ENCODE results near the gene ATP6AP2. TPM values are rescaled to one million over a fixed set of nuclear protein-coding genes. Genes with fewer than 3 reads are reported as not detected.

The ATP6AP2 gene
- total RNA-seq, 1 experiment from 2014 or later, result 45.5 TPM

DNA sequence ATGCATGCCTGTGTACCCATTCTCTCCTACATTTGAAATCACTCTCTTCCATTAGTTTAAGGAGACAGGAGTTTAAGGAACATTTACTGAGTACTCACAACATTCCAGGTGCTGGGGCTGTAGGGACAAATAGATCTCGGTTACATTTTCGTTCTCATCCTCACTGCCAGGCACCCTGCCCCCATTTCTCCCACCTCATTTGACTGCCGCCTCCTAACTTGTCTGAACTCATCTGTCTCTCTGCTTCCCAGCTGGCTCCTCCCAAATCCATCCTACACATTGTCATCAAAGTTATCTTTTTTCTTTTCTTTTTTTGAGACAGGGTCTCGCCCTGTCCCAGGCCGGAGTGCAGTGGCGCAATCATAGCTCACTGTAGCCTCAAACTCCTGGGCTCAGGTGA lies 22.7 kb downstream of the ATP6AP2 start:
- no TSS peak for BruUV-seq (replicated peaks)
- H3K27ac ChIP-seq, result no peak overlapping the region
- H3F3A ChIP-seq (ENCODE audit: insufficient read depth, low read depth), result no peaks in the 10 kb centered on the region
- H3K79me2 ChIP-seq (ENCODE audit: low read depth), result no peaks in the 10 kb centered on the region
- H4K20me1 ChIP-seq (ENCODE audit: insufficient read depth), result no peaks in the 10 kb centered on the region
- H3K9me2 ChIP-seq (ENCODE audit: insufficient read depth), result no peaks in the 10 kb centered on the region
- no peak for DNase-seq
- H3K36me3 ChIP-seq (ENCODE audit: low read depth), result no peaks in the 10 kb centered on the region
- H2AFZ ChIP-seq, result no peak overlapping the region
- TF ChIP-seq, protein P1, sequence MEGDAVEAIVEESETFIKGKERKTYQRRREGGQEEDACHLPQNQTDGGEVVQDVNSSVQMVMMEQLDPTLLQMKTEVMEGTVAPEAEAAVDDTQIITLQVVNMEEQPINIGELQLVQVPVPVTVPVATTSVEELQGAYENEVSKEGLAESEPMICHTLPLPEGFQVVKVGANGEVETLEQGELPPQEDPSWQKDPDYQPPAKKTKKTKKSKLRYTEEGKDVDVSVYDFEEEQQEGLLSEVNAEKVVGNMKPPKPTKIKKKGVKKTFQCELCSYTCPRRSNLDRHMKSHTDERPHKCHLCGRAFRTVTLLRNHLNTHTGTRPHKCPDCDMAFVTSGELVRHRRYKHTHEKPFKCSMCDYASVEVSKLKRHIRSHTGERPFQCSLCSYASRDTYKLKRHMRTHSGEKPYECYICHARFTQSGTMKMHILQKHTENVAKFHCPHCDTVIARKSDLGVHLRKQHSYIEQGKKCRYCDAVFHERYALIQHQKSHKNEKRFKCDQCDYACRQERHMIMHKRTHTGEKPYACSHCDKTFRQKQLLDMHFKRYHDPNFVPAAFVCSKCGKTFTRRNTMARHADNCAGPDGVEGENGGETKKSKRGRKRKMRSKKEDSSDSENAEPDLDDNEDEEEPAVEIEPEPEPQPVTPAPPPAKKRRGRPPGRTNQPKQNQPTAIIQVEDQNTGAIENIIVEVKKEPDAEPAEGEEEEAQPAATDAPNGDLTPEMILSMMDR (conservative IDR thresholded peaks at IDR 0.05), result no peak
- no peak for TF ChIP-seq EZH2 (IDR thresholded peaks at IDR 0.05; ENCODE audit: low read depth)
- no peaks in the 10 kb centered on the region for H3K4me1 ChIP-seq (replicated peaks; ENCODE audit: insufficient read depth)
- no peak overlapping the region for H3K4me3 ChIP-seq
- CTCF ChIA-PET, result no interaction called here
- POLR2A ChIA-PET (ENCODE audit: unreplicated experiment), result no interaction called here
- H3K9me3 ChIP-seq (ENCODE audit: insufficient read depth, low read depth), result no peaks in the 10 kb centered on the region
- H3K27me3 ChIP-seq (ENCODE audit: insufficient read depth, low read depth), result no peaks in the 10 kb centered on the region
- no peak overlapping the region for H3K4me2 ChIP-seq
- intact Hi-C loops (cut with micrococcal nuclease; ENCODE audit: unreplicated experiment), result no loop called here

DNA sequence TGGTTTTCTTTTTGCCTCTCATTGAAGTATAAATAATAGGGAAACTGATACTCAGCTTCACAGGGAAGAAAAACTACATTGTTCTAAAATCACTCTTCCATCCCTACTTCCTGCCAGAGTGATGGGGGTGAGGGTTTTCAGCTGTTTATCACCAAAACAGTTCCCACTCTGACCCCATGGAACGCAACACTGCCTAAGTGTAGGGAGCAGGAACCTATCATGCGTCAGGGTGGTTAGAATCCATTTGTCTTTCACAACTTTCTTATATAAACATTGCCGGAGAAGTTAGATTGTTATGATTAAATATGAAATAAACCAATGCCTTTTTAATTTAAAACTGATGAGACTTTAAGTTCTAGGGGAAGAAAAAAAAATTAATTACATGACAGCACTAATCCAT lies 26.6 kb downstream of the ATP6AP2 start:
- Histone ChIP-seq H2AFZ (no peak overlapping the region), H3K27me3 (ENCODE audit: insufficient read depth, low read depth) (no peaks in the 10 kb centered on the region), H3F3A (ENCODE audit: insufficient read depth, low read depth) (no peaks in the 10 kb centered on the region), H3K9me3 (ENCODE audit: insufficient read depth, low read depth) (no peaks in the 10 kb centered on the region), H3K4me3 (no peak overlapping the region), H4K20me1 (ENCODE audit: insufficient read depth) (no peaks in the 10 kb centered on the region), H3K79me2 (ENCODE audit: low read depth) (no peaks in the 10 kb centered on the region), H3K4me1 (replicated peaks; ENCODE audit: insufficient read depth) (no peaks in the 10 kb centered on the region), H3K4me2 (no peak overlapping the region), H3K9me2 (ENCODE audit: insufficient read depth) (no peaks in the 10 kb centered on the region), H3K27ac (no peak overlapping the region), H3K36me3 (ENCODE audit: low read depth) (no peaks in the 10 kb centered on the region)
- no TSS peak for BruUV-seq (replicated peaks)
- CTCF ChIA-PET, result no interaction called here
- POLR2A ChIA-PET (ENCODE audit: unreplicated experiment), result no interaction called here
- intact Hi-C loops (cut with micrococcal nuclease; ENCODE audit: unreplicated experiment), result no loop called here
- no peak for DNase-seq
- TF ChIP-seq, protein P1 (conservative IDR thresholded peaks at IDR 0.05), result no peak
- TF ChIP-seq EZH2 (IDR thresholded peaks at IDR 0.05; ENCODE audit: low read depth), result no peak

DNA sequence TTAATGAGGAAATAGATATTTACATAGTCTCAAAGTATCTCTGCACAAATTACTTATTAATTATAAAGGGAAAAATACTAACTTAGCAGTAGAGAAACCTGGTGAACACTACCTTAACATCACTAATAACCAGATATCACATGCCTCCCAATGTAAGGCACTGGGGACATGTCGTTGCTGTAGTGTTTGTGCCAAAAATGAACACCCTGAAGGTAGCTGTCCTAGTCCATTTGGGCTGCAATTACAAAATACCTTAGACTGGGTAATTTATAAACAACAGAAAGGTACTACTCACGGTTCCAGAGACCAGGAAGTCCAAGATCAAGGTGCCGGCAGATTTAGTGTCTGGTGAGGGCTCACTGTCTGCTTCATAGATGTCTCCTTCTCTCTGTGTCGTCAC lies 31.7 kb downstream of the ATP6AP2 start:
- Histone ChIP-seq H3K4me3 (no peak overlapping the region), H4K20me1 (ENCODE audit: insufficient read depth) (no peaks in the 10 kb centered on the region), H3K9me3 (ENCODE audit: insufficient read depth, low read depth) (no peaks in the 10 kb centered on the region), H2AFZ (no peak overlapping the region), H3F3A (ENCODE audit: insufficient read depth, low read depth) (no peaks in the 10 kb centered on the region), H3K4me2 (no peak overlapping the region), H3K36me3 (ENCODE audit: low read depth) (no peaks in the 10 kb centered on the region), H3K79me2 (ENCODE audit: low read depth) (no peaks in the 10 kb centered on the region), H3K9me2 (ENCODE audit: insufficient read depth) (no peaks in the 10 kb centered on the region), H3K4me1 (replicated peaks; ENCODE audit: insufficient read depth) (no peaks in the 10 kb centered on the region), H3K27me3 (ENCODE audit: insufficient read depth, low read depth) (no peaks in the 10 kb centered on the region), H3K27ac (no peak overlapping the region)
- BruUV-seq (replicated peaks), result no TSS peak
- intact Hi-C loops (cut with micrococcal nuclease; ENCODE audit: unreplicated experiment), result no loop called here
- no peak for DNase-seq
- no peak for TF ChIP-seq EZH2 (IDR thresholded peaks at IDR 0.05; ENCODE audit: low read depth)
- TF ChIP-seq, protein P1 (conservative IDR thresholded peaks at IDR 0.05), result no peak
- POLR2A ChIA-PET (ENCODE audit: unreplicated experiment), result no interaction called here
- CTCF ChIA-PET, result no interaction called here

Measured in PC-9 (cell line).